ENCODE data around the gene CCKAR. TPM values are rescaled to one million over a fixed set of nuclear protein-coding genes. Genes with fewer than 3 reads are reported as not detected.

Gene CCKAR
- total and polyA plus RNA-seq, 2 experiments from 2014 or later = not detected

DNA sequence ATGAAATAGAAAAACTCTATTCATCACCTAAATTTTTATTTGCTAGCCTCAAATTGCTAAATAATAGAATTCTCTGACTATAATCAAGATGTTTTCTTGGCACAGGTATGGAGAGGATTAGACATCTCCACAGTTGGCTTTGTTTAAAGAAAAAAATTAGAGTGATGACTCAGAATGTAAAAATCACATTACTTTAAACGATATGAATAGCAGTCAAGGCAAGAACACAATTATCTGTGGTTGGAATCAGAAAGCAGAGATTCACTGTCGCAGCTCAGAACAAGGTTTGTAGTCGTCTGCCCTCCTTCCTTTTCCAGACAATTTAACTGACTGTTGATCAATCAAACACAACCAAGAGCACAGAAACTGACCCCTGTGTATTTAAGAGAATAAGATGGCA is 32.2 kb upstream of the CCKAR start:
- Mint-ChIP-seq H3K4me3 (no peak overlapping the region), H3K27ac (no peak overlapping the region), H3K27me3 (ENCODE audit: insufficient read depth, low read depth, poor library complexity) (no peaks in the 10 kb centered on the region), H3K9me3 (no peaks in the 10 kb centered on the region), H3K4me1 (no peaks in the 10 kb centered on the region), H3K36me3 (ENCODE audit: low read depth) (no peaks in the 10 kb centered on the region)
- H3K4me2 ChIP-seq = no peak overlapping the region
- no peaks in the 10 kb centered on the region for H3K27me3 ChIP-seq (ENCODE audit: insufficient read depth)
- no peak overlapping the region for H3K27ac ChIP-seq (ENCODE audit: low read depth)
- H2AFZ ChIP-seq = no peak overlapping the region
- H3K36me3 ChIP-seq (ENCODE audit: insufficient read depth) = no peaks in the 10 kb centered on the region
- H3F3A ChIP-seq (replicated peaks; ENCODE audit: low read depth) = no peaks in the 10 kb centered on the region
- H3K4me1 ChIP-seq (ENCODE audit: insufficient read depth) = no peaks in the 10 kb centered on the region
- no peaks in the 10 kb centered on the region for H3K79me2 ChIP-seq (replicated peaks; ENCODE audit: insufficient read depth)
- ATAC-seq (no peak), DNase-seq (ENCODE audit: low spot score) (no peak)
- no peak overlapping the region for H3K4me3 ChIP-seq
- H3K9me2 ChIP-seq (ENCODE audit: insufficient read depth) = 0 out of 2 replicates have a peak, but pooled peaks cover 4% of the 10 kb centered on the region
- H4K20me1 ChIP-seq (replicated peaks; ENCODE audit: insufficient read depth) = no peaks in the 10 kb centered on the region
- no peak for TF ChIP-seq STAT1 (IDR thresholded peaks at IDR 0.05; ENCODE audit: unreplicated experiment)

DNA sequence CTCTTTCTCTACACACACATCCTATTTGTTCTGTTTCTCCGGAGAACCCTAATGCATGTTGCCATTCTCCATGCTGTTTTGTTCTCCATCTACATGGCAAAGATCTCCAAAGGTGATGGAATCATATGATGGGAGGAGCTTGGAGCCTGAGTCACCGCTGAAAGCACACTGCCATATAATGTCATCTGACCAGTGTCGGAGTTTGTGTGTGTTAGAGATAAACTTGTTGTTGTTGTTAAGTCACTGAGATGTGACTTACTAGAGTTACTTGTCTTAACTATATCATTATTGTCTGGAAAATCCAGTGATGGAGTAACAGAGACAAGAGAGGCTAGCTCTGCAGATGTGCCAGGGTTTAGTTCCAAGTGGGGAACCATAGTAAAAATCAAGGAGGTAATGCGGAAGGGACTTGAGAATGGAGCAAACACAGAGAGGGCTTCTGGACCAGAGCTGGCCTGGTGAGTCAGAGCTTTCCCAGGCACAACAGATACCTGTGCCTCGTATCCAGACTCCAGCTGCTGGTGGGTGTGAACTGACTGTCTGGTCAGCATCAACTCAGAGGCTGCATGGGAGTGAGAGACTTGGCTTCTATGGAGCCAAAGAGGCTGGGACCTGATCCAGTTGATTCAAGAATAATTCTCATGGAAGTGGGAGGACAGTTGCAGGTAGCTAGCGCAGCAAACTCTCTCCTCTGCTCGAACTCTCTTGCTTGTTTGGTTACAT is 30.6 kb upstream of the CCKAR start:
- Mint-ChIP-seq H3K4me3 (no peak overlapping the region), H3K9me3 (no peaks in the 10 kb centered on the region), H3K36me3 (ENCODE audit: low read depth) (no peaks in the 10 kb centered on the region), H3K27ac (no peak overlapping the region), H3K4me1 (no peaks in the 10 kb centered on the region), H3K27me3 (ENCODE audit: insufficient read depth, low read depth, poor library complexity) (no peaks in the 10 kb centered on the region)
- no peaks in the 10 kb centered on the region for H4K20me1 ChIP-seq (replicated peaks; ENCODE audit: insufficient read depth)
- no peak overlapping the region for H2AFZ ChIP-seq
- no peaks in the 10 kb centered on the region for H3K27me3 ChIP-seq (ENCODE audit: insufficient read depth)
- TF ChIP-seq ZNF114 (CRISPR knock-in tag; IDR thresholded peaks at IDR 0.05) = no peak
- no peak for TF ChIP-seq ETS1 (IDR thresholded peaks at IDR 0.05)
- TF ChIP-seq EZH2phosphoT487 (IDR thresholded peaks at IDR 0.05; ENCODE audit: unreplicated experiment) = no peak
- TF ChIP-seq EZH2 (IDR thresholded peaks at IDR 0.05; ENCODE audit: low read depth, unreplicated experiment) = no peak
- DNase-seq (ENCODE audit: low spot score) (no peak), ATAC-seq (no peak)
- no peak overlapping the region for H3K4me3 ChIP-seq
- H3K79me2 ChIP-seq (replicated peaks; ENCODE audit: insufficient read depth) = no peaks in the 10 kb centered on the region
- 0 out of 2 replicates have a peak, but pooled peaks cover 4% of the 10 kb centered on the region for H3K9me2 ChIP-seq (ENCODE audit: insufficient read depth)
- H3K4me1 ChIP-seq (ENCODE audit: insufficient read depth) = no peaks in the 10 kb centered on the region
- H3K4me2 ChIP-seq = no peak overlapping the region
- H3K36me3 ChIP-seq (ENCODE audit: insufficient read depth) = no peaks in the 10 kb centered on the region
- no peaks in the 10 kb centered on the region for H3F3A ChIP-seq (replicated peaks; ENCODE audit: low read depth)
- no peak overlapping the region for H3K27ac ChIP-seq (ENCODE audit: low read depth)

- no peak for ATAC-seq
- H3K9me3 Mint-ChIP-seq = no peaks in the 10 kb centered on the region
- Histone ChIP-seq H3K79me2 (replicated peaks; ENCODE audit: insufficient read depth) (no peaks in the 10 kb centered on the region), H4K20me1 (replicated peaks; ENCODE audit: insufficient read depth) (no peaks in the 10 kb centered on the region), H2AFZ (no peak overlapping the region; the same call in 1 of the 2 replicates), H3F3A (replicated peaks; ENCODE audit: low read depth) (no peaks in the 10 kb centered on the region), H3K4me2 (no peak overlapping the region), H3K4me3 (no peak overlapping the region), H3K27me3 (ENCODE audit: insufficient read depth) (no peaks in the 10 kb centered on the region), H3K27ac (ENCODE audit: low read depth) (no peak overlapping the region), H3K9me2 (ENCODE audit: insufficient read depth) (0 out of 2 replicates have a peak, but pooled peaks cover 4% of the 10 kb centered on the region), H3K4me1 (ENCODE audit: insufficient read depth) (no peaks in the 10 kb centered on the region), H3K36me3 (ENCODE audit: insufficient read depth) (no peaks in the 10 kb centered on the region)
- H3K4me3 Mint-ChIP-seq = no peak overlapping the region
- no peaks in the 10 kb centered on the region for H3K36me3 Mint-ChIP-seq (ENCODE audit: low read depth)
- no peaks in the 10 kb centered on the region for H3K4me1 Mint-ChIP-seq
- TF ChIP-seq JUNB (IDR thresholded peaks at IDR 0.05; ENCODE audit: unreplicated experiment) = no peak
- TF ChIP-seq ETS1 (IDR thresholded peaks at IDR 0.05) = no peak
- no peak for TF ChIP-seq EZH2 (IDR thresholded peaks at IDR 0.05; ENCODE audit: low read depth, unreplicated experiment)
- H3K27ac Mint-ChIP-seq = no peak overlapping the region
- H3K27me3 Mint-ChIP-seq (ENCODE audit: insufficient read depth, low read depth, poor library complexity) = no peaks in the 10 kb centered on the region
- DNase-seq (ENCODE audit: low spot score) = no peak
These were observed 25.7 kb upstream of the CCKAR start for GRCh38 chr4:26515936-26516335.
